ENCODE results near the gene ZSWIM3. TPM values are rescaled to one million over a fixed set of nuclear protein-coding genes. Genes with fewer than 3 reads are reported as not detected.

Gene ZSWIM3
- total and polyA plus RNA-seq, 2 of the 13 experiments (the other 11 are each of a cell fraction or from before 2014, with no cell fraction given), result 5.2 to 5.8 TPM

- TF ChIP-seq PRDM4 (CRISPR knock-in tag; IDR thresholded peaks at IDR 0.05; ENCODE audit: borderline replicate concordance) (no peak), KLF11 (CRISPR knock-in tag; IDR thresholded peaks at IDR 0.05) (no peak), ZNF784 (CRISPR knock-in tag; IDR thresholded peaks at IDR 0.05; ENCODE audit: borderline replicate concordance) (0 out of 2 replicates have a peak, but pooled peaks have one; percentile 55), ZNF280D (CRISPR knock-in tag; IDR thresholded peaks at IDR 0.05) (no peak), ZNF710 (CRISPR knock-in tag; IDR thresholded peaks at IDR 0.05; ENCODE audit: borderline replicate concordance) (no peak), TFAP4 (IDR thresholded peaks at IDR 0.05; ENCODE audit: borderline replicate concordance, low read depth) (no peak), ZNF556 (CRISPR knock-in tag; IDR thresholded peaks at IDR 0.05; ENCODE audit: borderline replicate concordance) (no peak), AKAP8 (CRISPR knock-in tag; IDR thresholded peaks at IDR 0.05) (0 out of 2 replicates have a peak, but pooled peaks have one; percentile 45), CHD2 (IDR thresholded peaks at IDR 0.05; ENCODE audit: low read depth, low read length) (0 out of 2 replicates have a peak, but pooled peaks have one; percentile 42), CBFB (CRISPR knock-in tag; IDR thresholded peaks at IDR 0.05) (no peak), ZKSCAN1 (IDR thresholded peaks at IDR 0.05; ENCODE audit: low read length) (no peak), ZEB1 (IDR thresholded peaks at IDR 0.05; ENCODE audit: insufficient replicate concordance, low read depth) (no peak), EHMT2 (IDR thresholded peaks at IDR 0.05; ENCODE audit: borderline replicate concordance, low read depth, low read length) (no peak), HNRNPK (IDR thresholded peaks at IDR 0.05; ENCODE audit: low read depth, low read length, poor library complexity, severe bottlenecking) (peak; percentile 6), KDM5B (CRISPR knock-in tag; IDR thresholded peaks at IDR 0.05; ENCODE audit: borderline replicate concordance) (no peak), NAIF1 (CRISPR knock-in tag; IDR thresholded peaks at IDR 0.05; ENCODE audit: borderline replicate concordance) (no peak), DNMT1 (CRISPR knock-in tag; IDR thresholded peaks at IDR 0.05) (no peak), MED13 (CRISPR knock-in tag; IDR thresholded peaks at IDR 0.05) (no peak)
Measured at GRCh38 chr20:45910670-45911485, 53.5 kb downstream of the ZSWIM3 start (continued).

Data from HepG2 (cell line).